Testis (tissue), 2 donors: ENCODE measurements around the gene LRRC4C.
A peak's percentile ranks its signal among the peaks of the same experiment; 100 is the strongest.

ENCODE experiments used
- CTCF ChIP-seq, 3 experiments: fragments of 450-650 bp in 2 of 3; fragments of 200-600 bp in 1 of 3; sonication (generic) in 1 of 3; IDR thresholded peaks; one replicate each; pipeline ENCODE4 v1.5.1; 2016 to 2019; ENCODE audit warnings: antibody characterized with exemption in 3 of 3, mild to moderate bottlenecking in 2 of 3, moderate library complexity in 1 of 3
- POLR2A ChIP-seq: fragments of 450-650 bp; IDR thresholded peaks from one replicate; pipeline ENCODE4 v1.6.1; 2017; ENCODE audit warnings: antibody characterized with exemption, mild to moderate bottlenecking, moderate library complexity

GRCh38 chr11:41431784-41432183 is 27.7 kb downstream of the LRRC4C start:
- no peak for TF ChIP-seq POLR2A
- peak in 2 of 3 experiments; percentile 24 to 31 for TF ChIP-seq CTCF (IDR thresholded peaks at IDR 0.05)
